ENCODE measurements around the gene SCAI.
"Not testable (repeated sequence)": the region's sequence is repeated elsewhere in the genome, so short reads cannot be mapped to it uniquely, and the experiment has no call there.

GRCh38 chr9:124965775-124966568, 177.4 kb downstream of the SCAI start:
- not testable (repeated sequence) for TF ChIP-seq CTCF (conservative IDR thresholded peaks at IDR 0.05; ENCODE audit: low read length); EZH2phosphoT487 (IDR thresholded peaks at IDR 0.05; ENCODE audit: borderline replicate concordance)

Data from Loucy (cell line).